ENCODE data around the gene ZSCAN21.

Gene ZSCAN21

DNA sequence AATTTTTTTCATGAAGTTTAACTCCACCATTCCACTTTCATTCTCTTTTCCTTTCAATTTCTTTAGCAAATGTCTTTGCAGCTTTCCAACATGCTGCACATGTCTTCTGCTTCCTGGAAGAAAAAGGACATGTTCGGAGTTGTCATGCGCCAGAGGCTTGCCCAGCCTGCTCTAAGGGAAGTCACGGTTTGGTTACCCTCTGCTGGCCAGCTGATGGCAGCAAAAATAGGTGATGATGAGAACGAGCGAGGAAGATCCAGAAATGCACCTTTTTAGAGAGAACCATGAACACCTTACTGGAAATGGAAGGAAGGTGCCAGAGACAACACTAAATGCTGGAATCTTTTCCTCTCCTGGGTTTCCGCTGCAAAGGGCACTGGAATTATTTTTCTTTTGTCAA lies 4.9 kb upstream of the ZSCAN21 start:
- TF ChIP-seq POLR2AphosphoS5 (IDR thresholded peaks at IDR 0.05; ENCODE audit: low read depth, low read length) (no peak), FOXP2 (optimal IDR thresholded peaks at IDR 0.05; ENCODE audit: borderline replicate concordance, extremely low read depth, extremely low read length, insufficient read depth) (no peak), SIN3A (IDR thresholded peaks at IDR 0.05; ENCODE audit: borderline replicate concordance, insufficient read depth, low read length) (no peak), TAF1 (IDR thresholded peaks at IDR 0.05; ENCODE audit: borderline replicate concordance, insufficient read depth, low read length) (no peak)
- TF ChIP-seq, protein P1, sequence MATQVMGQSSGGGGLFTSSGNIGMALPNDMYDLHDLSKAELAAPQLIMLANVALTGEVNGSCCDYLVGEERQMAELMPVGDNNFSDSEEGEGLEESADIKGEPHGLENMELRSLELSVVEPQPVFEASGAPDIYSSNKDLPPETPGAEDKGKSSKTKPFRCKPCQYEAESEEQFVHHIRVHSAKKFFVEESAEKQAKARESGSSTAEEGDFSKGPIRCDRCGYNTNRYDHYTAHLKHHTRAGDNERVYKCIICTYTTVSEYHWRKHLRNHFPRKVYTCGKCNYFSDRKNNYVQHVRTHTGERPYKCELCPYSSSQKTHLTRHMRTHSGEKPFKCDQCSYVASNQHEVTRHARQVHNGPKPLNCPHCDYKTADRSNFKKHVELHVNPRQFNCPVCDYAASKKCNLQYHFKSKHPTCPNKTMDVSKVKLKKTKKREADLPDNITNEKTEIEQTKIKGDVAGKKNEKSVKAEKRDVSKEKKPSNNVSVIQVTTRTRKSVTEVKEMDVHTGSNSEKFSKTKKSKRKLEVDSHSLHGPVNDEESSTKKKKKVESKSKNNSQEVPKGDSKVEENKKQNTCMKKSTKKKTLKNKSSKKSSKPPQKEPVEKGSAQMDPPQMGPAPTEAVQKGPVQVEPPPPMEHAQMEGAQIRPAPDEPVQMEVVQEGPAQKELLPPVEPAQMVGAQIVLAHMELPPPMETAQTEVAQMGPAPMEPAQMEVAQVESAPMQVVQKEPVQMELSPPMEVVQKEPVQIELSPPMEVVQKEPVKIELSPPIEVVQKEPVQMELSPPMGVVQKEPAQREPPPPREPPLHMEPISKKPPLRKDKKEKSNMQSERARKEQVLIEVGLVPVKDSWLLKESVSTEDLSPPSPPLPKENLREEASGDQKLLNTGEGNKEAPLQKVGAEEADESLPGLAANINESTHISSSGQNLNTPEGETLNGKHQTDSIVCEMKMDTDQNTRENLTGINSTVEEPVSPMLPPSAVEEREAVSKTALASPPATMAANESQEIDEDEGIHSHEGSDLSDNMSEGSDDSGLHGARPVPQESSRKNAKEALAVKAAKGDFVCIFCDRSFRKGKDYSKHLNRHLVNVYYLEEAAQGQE (IDR thresholded peaks at IDR 0.05; ENCODE audit: insufficient read depth in 1 of 2, low read depth in 2 of 2, low read length in 2 of 2): no peak

DNA sequence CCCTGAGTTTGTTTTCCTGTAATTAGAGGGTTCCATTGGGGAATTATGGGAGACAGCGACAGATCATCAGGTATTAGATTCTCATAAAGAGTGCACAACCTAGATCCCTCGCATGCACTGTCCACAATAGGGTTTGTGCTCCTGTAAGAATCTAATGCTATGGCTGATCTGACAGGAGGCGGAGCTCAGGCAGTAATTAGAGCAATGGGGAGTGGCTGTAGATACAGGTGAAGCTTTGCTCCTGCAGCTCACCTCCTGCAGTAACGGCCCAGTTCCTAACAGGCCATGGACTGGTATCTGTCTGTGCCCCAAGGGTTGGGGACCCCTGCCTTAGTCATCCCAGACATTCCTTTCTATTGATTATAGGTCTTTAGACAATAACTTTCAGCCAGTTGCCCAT lies 894 bp upstream of the ZSCAN21 start:
- no peak for TF ChIP-seq SIN3A (IDR thresholded peaks at IDR 0.05; ENCODE audit: borderline replicate concordance, insufficient read depth, low read length)
- no peak for TF ChIP-seq TAF1 (IDR thresholded peaks at IDR 0.05; ENCODE audit: borderline replicate concordance, insufficient read depth, low read length)
- no peak for TF ChIP-seq POLR2AphosphoS5 (IDR thresholded peaks at IDR 0.05; ENCODE audit: low read depth, low read length)
- TF ChIP-seq FOXP2 (optimal IDR thresholded peaks at IDR 0.05; ENCODE audit: borderline replicate concordance, extremely low read depth, extremely low read length, insufficient read depth): no peak
- TF ChIP-seq, protein P1 (IDR thresholded peaks at IDR 0.05; ENCODE audit: insufficient read depth in 1 of 2, low read depth in 2 of 2, low read length in 2 of 2): no peak

DNA sequence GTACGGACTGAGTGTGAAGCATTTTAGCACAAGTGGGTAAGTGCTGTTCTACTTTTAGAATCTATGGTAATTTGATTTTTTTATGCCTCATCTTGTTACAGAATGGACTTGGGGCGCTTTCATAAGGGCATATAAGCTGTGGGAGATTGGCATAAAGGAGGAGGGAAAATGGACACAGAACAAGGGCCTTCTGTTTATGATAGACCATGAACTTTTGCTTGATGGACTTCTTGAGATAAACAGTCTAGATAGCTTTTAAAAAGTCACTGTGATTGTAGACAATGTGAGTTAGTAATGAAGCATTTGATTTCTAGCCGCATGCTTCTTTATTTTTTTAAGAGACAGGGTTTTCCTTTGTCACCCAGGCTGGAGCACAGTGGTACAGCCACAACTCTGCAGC lies 2.0 kb downstream of the ZSCAN21 start:
- TF ChIP-seq SIN3A (IDR thresholded peaks at IDR 0.05; ENCODE audit: borderline replicate concordance, insufficient read depth, low read length) (no peak), POLR2AphosphoS5 (IDR thresholded peaks at IDR 0.05; ENCODE audit: low read depth, low read length) (no peak), FOXP2 (optimal IDR thresholded peaks at IDR 0.05; ENCODE audit: borderline replicate concordance, extremely low read depth, extremely low read length, insufficient read depth) (no peak), TAF1 (IDR thresholded peaks at IDR 0.05; ENCODE audit: borderline replicate concordance, insufficient read depth, low read length) (no peak)
- TF ChIP-seq, protein P1 (IDR thresholded peaks at IDR 0.05; ENCODE audit: insufficient read depth in 1 of 2, low read depth in 2 of 2, low read length in 2 of 2): no peak

DNA sequence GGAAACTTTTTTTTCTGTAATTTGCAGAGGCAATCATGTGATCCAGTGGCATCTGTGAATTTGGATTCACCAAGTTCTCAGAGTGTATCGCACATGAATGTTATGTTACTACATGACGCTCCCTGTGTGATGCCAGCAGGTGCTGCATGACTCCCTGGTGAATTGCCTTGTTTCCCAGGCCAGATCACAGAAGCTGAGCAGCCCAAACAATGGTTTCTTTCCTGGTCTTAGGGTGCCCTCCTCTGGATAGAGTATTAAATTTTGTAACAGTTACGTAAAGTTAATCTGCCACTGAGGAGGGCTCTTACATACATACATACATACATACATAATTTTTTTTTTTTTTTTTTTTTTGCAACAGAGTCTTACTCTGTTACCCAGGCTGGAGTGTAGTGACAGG lies 3.6 kb downstream of the ZSCAN21 start:
- TF ChIP-seq, protein P1 (IDR thresholded peaks at IDR 0.05; ENCODE audit: insufficient read depth in 1 of 2, low read depth in 2 of 2, low read length in 2 of 2): no peak
- TF ChIP-seq FOXP2 (optimal IDR thresholded peaks at IDR 0.05; ENCODE audit: borderline replicate concordance, extremely low read depth, extremely low read length, insufficient read depth): no peak
- TF ChIP-seq SIN3A (IDR thresholded peaks at IDR 0.05; ENCODE audit: borderline replicate concordance, insufficient read depth, low read length): no peak
- TF ChIP-seq POLR2AphosphoS5 (IDR thresholded peaks at IDR 0.05; ENCODE audit: low read depth, low read length): no peak
- no peak for TF ChIP-seq TAF1 (IDR thresholded peaks at IDR 0.05; ENCODE audit: borderline replicate concordance, insufficient read depth, low read length)

DNA sequence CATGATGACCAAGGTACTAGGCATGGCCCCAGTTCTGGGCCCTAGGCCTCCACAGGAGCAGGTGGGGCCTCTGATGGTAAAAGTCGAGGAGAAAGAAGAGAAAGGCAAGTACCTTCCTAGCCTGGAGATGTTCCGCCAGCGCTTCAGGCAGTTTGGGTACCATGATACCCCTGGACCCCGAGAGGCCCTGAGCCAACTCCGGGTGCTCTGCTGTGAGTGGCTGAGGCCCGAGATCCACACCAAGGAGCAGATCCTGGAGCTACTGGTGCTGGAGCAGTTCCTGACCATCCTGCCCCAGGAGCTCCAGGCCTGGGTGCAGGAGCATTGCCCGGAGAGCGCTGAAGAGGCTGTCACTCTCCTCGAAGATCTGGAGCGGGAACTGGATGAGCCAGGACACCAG lies 7.4 kb downstream of the ZSCAN21 start:
- TF ChIP-seq SIN3A (IDR thresholded peaks at IDR 0.05; ENCODE audit: borderline replicate concordance, insufficient read depth, low read length) (no peak), FOXP2 (optimal IDR thresholded peaks at IDR 0.05; ENCODE audit: borderline replicate concordance, extremely low read depth, extremely low read length, insufficient read depth) (no peak), POLR2AphosphoS5 (IDR thresholded peaks at IDR 0.05; ENCODE audit: low read depth, low read length) (no peak), TAF1 (IDR thresholded peaks at IDR 0.05; ENCODE audit: borderline replicate concordance, insufficient read depth, low read length) (no peak)
- TF ChIP-seq, protein P1 (IDR thresholded peaks at IDR 0.05; ENCODE audit: insufficient read depth in 1 of 2, low read depth in 2 of 2, low read length in 2 of 2): no peak

All from PFSK-1 (cell line).